Chondrocyte (in vitro differentiated cells): Measurements from ENCODE around the gene SKAP1. TPM values are rescaled to one million over a fixed set of nuclear protein-coding genes. Genes with fewer than 3 reads are reported as not detected.

ENCODE experiments used
- DNase-seq: peaks from one replicate; pipeline ENCODE4 v3.0.0; 2021; ENCODE audit warnings: mixed read lengths, low spot score
- H3K27ac Mint-ChIP-seq: one replicate; pipeline ENCODE4 v1.8.0; 2021; ENCODE audit warnings: mild to moderate bottlenecking, moderate library complexity, mixed read lengths; ENCODE audit not compliant: unreplicated experiment
- H3K27me3 Mint-ChIP-seq: 2 replicates; pipeline ENCODE4 v1.8.0; 2021; ENCODE audit warnings: low read depth, mixed read lengths
- H3K36me3 Mint-ChIP-seq: 2 replicates; pipeline ENCODE4 v1.8.0; 2021; ENCODE audit warnings: low read depth, mixed read lengths
- H3K4me1 Mint-ChIP-seq: 2 replicates; pipeline ENCODE4 v1.8.0; 2021; ENCODE audit warnings: low read depth, mild to moderate bottlenecking, mixed read lengths
- H3K4me3 Mint-ChIP-seq: one replicate; pipeline ENCODE4 v1.8.0; 2021; ENCODE audit warnings: mild to moderate bottlenecking, moderate library complexity, mixed read lengths; ENCODE audit not compliant: unreplicated experiment
- H3K9me3 Mint-ChIP-seq: 2 replicates; pipeline ENCODE4 v1.8.0; 2021; ENCODE audit warnings: low read depth, mixed read lengths
- CTCF ChIP-seq: fragments of 200-600 bp; sonication (generic); IDR thresholded peaks from 2 replicates; pipeline ENCODE4 v1.5.0; 2021; ENCODE audit warnings: antibody characterized with exemption, mild to moderate bottlenecking, moderate library complexity
- total RNA-seq: library from RNA; stranded (reverse); gene quantifications from 3 replicates; pipeline ENCODE4 v1.2.1, GENCODE V29; 2021

The SKAP1 gene
- total RNA-seq, 1 donor from 2014 or later, result not detected

GRCh38 chr17:48149787-48150463 lies 280.1 kb downstream of the SKAP1 start:
- Mint-ChIP-seq H3K27ac (no peak overlapping the region), H3K36me3 (no peaks in the 10 kb centered on the region), H3K27me3 (peaks cover 74% of the 10 kb centered on the region), H3K4me1 (no peaks in the 10 kb centered on the region), H3K4me3 (no peak overlapping the region), H3K9me3 (no peaks in the 10 kb centered on the region)
- DNase-seq, result no peak
- TF ChIP-seq CTCF, result no peak

DNA sequence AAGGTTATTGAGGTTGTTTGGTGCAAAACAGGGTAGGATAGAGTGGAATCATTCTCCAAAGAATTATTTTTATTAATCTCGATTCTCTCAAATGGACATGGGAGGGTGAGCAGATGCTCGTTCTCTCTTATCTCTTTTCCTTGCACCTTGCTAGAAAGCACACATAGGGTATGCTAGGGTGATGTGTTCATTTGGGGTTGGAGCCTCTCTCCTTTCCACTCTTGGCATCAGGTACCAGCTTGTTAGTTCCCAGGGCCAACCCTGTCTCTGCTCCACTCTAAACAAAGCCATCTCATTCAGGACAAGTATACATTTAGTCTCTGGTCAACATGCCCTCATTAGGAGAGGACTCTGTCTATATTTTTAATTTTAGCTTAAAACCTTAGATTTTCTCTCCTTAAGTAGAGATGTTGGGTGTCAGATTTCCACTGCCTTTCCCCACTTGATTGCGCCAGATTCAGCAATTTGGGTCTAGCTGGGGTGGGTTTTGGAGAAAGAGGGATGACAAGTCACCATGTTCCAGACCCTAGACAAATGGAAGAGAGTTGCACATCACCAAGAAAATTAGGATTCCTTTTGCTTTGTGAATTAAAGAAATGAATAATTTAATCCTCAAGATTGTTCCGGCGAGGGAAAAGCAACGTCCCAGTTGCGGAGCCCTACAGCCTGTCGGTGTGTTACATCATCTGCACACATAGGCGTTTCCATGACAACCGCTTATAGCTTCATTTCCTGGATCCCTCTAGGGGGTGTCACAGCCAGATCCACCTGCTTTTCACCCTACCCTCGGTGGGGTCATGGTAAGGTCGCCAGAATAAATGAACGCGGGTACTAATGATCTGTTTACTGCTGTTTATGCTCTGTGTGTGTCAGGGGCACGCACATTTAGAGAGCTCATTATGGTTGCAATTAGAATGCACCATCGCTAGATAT lies 280.9 kb downstream of the SKAP1 start:
- Mint-ChIP-seq H3K4me1 (no peaks in the 10 kb centered on the region), H3K9me3 (no peaks in the 10 kb centered on the region), H3K4me3 (no peak overlapping the region), H3K36me3 (no peaks in the 10 kb centered on the region), H3K27ac (no peak overlapping the region), H3K27me3 (peaks cover 76% of the 10 kb centered on the region)
- no peak for TF ChIP-seq CTCF
- DNase-seq, result no peak

GRCh38 chr17:48148029-48148770 lies 281.8 kb downstream of the SKAP1 start:
- Mint-ChIP-seq H3K9me3 (no peaks in the 10 kb centered on the region), H3K36me3 (no peaks in the 10 kb centered on the region), H3K27me3 (peaks cover 79% of the 10 kb centered on the region), H3K27ac (no peak overlapping the region), H3K4me1 (no peaks in the 10 kb centered on the region), H3K4me3 (no peak overlapping the region)
- DNase-seq, result no peak
- no peak for TF ChIP-seq CTCF

- H3K4me3 Mint-ChIP-seq, result no peak overlapping the region
- no peaks in the 10 kb centered on the region for H3K36me3 Mint-ChIP-seq
- no peak for DNase-seq
- TF ChIP-seq CTCF, result no peak
- peaks cover 77% of the 10 kb centered on the region for H3K27me3 Mint-ChIP-seq
- no peak overlapping the region for H3K27ac Mint-ChIP-seq
- peaks cover 2% of the 10 kb centered on the region for H3K4me1 Mint-ChIP-seq
- H3K9me3 Mint-ChIP-seq, result no peaks in the 10 kb centered on the region
Observed at GRCh38 chr17:48144976-48145798, 284.8 kb downstream of the SKAP1 start.
